Smooth muscle cell (in vitro differentiated cells): ENCODE measurements around the gene ZNF714. TPM values are rescaled to one million over a fixed set of nuclear protein-coding genes. Genes with fewer than 3 reads are reported as not detected.

Experiments used
- DNase-seq: peaks from one replicate; lab custom pipeline; 2025; ENCODE audit not compliant: unreplicated experiment; lab: John Stamatoyannopoulos, UW
- H2AFZ ChIP-seq: fragments of 200-600 bp; sonication (generic); 2 replicates; pipeline ENCODE4 v1.6.0; 2016; ENCODE audit warnings: antibody characterized with exemption, low read depth, mild to moderate bottlenecking
- H3F3A ChIP-seq: fragments of 200-600 bp; sonication (generic); 2 replicates; pipeline ENCODE4 v1.6.0; 2017; ENCODE audit warnings: antibody characterized with exemption, low read depth
- H3K27ac ChIP-seq: fragments of 200-600 bp; sonication (generic); 2 replicates; pipeline ENCODE4 v1.5.1; 2016; ENCODE audit warnings: low read depth, mild to moderate bottlenecking
- H3K27me3 ChIP-seq: fragments of 200-600 bp; sonication (generic); 2 replicates; pipeline ENCODE4 v1.6.1; 2016; ENCODE audit warnings: low read depth, mild to moderate bottlenecking
- H3K36me3 ChIP-seq: fragments of 200-600 bp; sonication (generic); 2 replicates; pipeline ENCODE4 v1.5.1; 2016; ENCODE audit warnings: low read depth
- H3K4me1 ChIP-seq: fragments of 200-600 bp; sonication (generic); 2 replicates; pipeline ENCODE4 v1.5.1; 2016; ENCODE audit warnings: low read depth
- H3K4me2 ChIP-seq: fragments of 200-600 bp; sonication (generic); 2 replicates; pipeline ENCODE4 v1.6.0; 2016; ENCODE audit warnings: mild to moderate bottlenecking
- H3K4me3 ChIP-seq: fragments of 200-600 bp; sonication (generic); 2 replicates; pipeline ENCODE4 v1.5.1; 2016; ENCODE audit warnings: mild to moderate bottlenecking
- H3K79me2 ChIP-seq: fragments of 200-600 bp; sonication (generic); 2 replicates; pipeline ENCODE4 v1.6.0; 2016; ENCODE audit warnings: low read depth, mild to moderate bottlenecking
- H3K9ac ChIP-seq: fragments of 200-600 bp; sonication (generic); 2 replicates; pipeline ENCODE4 v1.6.0; 2016; ENCODE audit warnings: low read depth
- H3K9me3 ChIP-seq: fragments of 200-600 bp; sonication (generic); replicated peaks from 2 replicates; pipeline ENCODE4 v1.5.1; 2016; ENCODE audit warnings: low read depth
- H4K20me1 ChIP-seq: fragments of 200-600 bp; sonication (generic); 2 replicates; pipeline ENCODE4 v1.6.0; 2016; ENCODE audit warnings: low read depth
- CTCF ChIP-seq: fragments of 200-600 bp; sonication (generic); IDR thresholded peaks from 2 replicates; pipeline ENCODE4 v1.5.1; 2017; ENCODE audit warnings: borderline replicate concordance, mild to moderate bottlenecking, antibody characterized with exemption; ENCODE audit not compliant: insufficient read depth, poor library complexity, severe bottlenecking
- WGBS: methylation state at CpG from one replicate; pipeline ENCODE4 v1.1.7; 2016; ENCODE audit warnings: low lambda C conversion rate; 5-methylcytosine and 5-hydroxymethylcytosine counted together
- polyA plus RNA-seq: library from polyadenylated mRNA; unstranded; fragments of >200 nt; fragmentation: Nextera tagmentation; extraction: Ambion mirVana; gene quantifications from 2 replicates; pipeline ENCODE4 v1.2.1, GENCODE V29; 2016
- total RNA-seq: library from RNA; depleted of rRNA; stranded (reverse); fragments of >200 nt; gene quantifications from 2 replicates; pipeline ENCODE4 v1.2.3, GENCODE V29; 2014

Gene ZNF714
- total and polyA plus RNA-seq, 2 experiments from 2014 or later: 8.7 to 15.3 TPM

- no peaks in the 10 kb centered on the region for H4K20me1 ChIP-seq
- WGBS: 75% methylated on average over 6 of the region's 6 CpGs
- H3F3A ChIP-seq: peaks cover 8% of the 10 kb centered on the region
- no peaks in the 10 kb centered on the region for H3K9me3 ChIP-seq
- no peaks in the 10 kb centered on the region for H3K27me3 ChIP-seq
- peaks cover 5% of the 10 kb centered on the region for H3K4me1 ChIP-seq
- H3K4me3 ChIP-seq: no peak overlapping the region
- peak overlapping the region; percentile 31 for H3K27ac ChIP-seq
- H3K79me2 ChIP-seq: no peaks in the 10 kb centered on the region
- no peak for DNase-seq
- TF ChIP-seq CTCF: no peak
- no peak overlapping the region for H3K4me2 ChIP-seq
- H2AFZ ChIP-seq: no peak overlapping the region
- H3K9ac ChIP-seq: no peak overlapping the region
- H3K36me3 ChIP-seq: no peaks in the 10 kb centered on the region
Measured at GRCh38 chr19:21128901-21129698, 47.1 kb downstream of the ZNF714 start.

DNA sequence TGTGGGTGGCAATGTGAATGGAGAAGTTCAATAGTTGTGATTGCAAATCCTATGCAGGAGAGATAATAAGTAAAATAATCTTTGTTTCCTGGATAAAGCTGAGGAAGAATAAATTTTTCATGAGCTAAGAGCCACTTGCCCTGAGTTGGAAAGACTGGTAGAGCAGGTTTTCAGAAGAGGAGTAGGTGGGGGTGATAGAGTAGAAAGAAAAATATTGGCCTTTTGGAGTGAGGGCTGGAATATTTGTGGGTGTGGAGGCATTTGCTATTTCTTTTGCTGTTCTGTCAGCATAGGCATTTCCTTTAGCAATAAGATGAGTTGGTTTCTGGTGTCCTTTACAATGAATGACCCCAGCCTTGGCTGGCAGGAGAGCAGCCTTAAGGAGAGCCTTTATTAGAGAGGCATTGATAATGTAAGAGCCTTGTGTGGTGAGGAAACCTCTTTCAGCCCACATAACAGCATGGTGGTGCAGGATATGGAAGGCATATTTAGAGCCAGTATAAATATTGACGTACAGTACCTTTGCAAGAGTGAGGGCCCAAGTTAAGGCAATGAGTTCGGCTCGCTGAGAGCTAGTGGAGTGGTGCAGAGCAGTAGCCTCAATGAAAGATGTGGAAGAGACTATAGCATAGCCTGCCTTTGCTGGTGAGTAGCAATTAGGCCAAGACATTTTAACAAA lies 48.2 kb downstream of the ZNF714 start:
- no peak for TF ChIP-seq CTCF
- peaks cover 6% of the 10 kb centered on the region for H3F3A ChIP-seq
- 67% methylated on average over 3 of the region's 3 CpGs for WGBS

DNA sequence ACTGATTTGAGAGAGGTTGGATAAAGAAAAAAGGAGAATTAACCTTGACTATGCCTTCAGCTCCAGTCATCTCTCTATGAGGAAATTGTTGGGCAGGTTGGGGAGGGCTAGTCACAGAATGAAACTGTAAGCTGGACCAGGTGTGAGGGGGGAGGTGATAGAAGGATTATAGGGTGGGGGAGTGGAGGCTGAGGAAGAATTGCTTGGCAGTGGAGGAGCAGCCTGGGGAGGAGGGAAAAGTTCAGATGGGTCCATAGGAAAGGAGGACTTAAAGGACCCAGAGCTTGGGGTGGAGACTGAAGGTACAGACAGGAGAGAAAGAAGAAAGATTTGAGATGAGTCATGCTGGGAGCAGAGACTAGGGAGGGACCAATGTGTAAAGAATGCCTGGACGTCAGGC lies 51.6 kb downstream of the ZNF714 start:
- Histone ChIP-seq H3F3A (no peaks in the 10 kb centered on the region), H4K20me1 (no peaks in the 10 kb centered on the region), H3K36me3 (no peaks in the 10 kb centered on the region), H3K4me2 (no peak overlapping the region), H3K9ac (no peak overlapping the region), H3K4me1 (peaks cover 5% of the 10 kb centered on the region), H3K27ac (no peak overlapping the region), H3K9me3 (no peaks in the 10 kb centered on the region), H3K4me3 (no peak overlapping the region), H3K27me3 (no peaks in the 10 kb centered on the region), H2AFZ (no peak overlapping the region), H3K79me2 (no peaks in the 10 kb centered on the region)
- no peak for DNase-seq
- 64% methylated on average over 1 of the region's 1 CpG for WGBS
- TF ChIP-seq CTCF: no peak

More for the DNA sequence above, 48.2 kb downstream of the ZNF714 start:
- Histone ChIP-seq H3K79me2 (no peaks in the 10 kb centered on the region), H3K27ac (no peak overlapping the region), H3K4me3 (no peak overlapping the region), H3K4me2 (no peak overlapping the region), H3K9me3 (no peaks in the 10 kb centered on the region), H2AFZ (no peak overlapping the region), H3K36me3 (no peaks in the 10 kb centered on the region), H3K4me1 (peaks cover 5% of the 10 kb centered on the region), H3K27me3 (no peaks in the 10 kb centered on the region), H3K9ac (no peak overlapping the region), H4K20me1 (no peaks in the 10 kb centered on the region)
- no peak for DNase-seq
